Transverse colon (tissue), 4 donors: ENCODE data around the gene SSH3. TPM values are rescaled to one million over a fixed set of nuclear protein-coding genes. Genes with fewer than 3 reads are reported as not detected.

Experiments used
- DNase-seq: peaks from one replicate; pipeline ENCODE4 v3.0.0-alpha.2; 2019
- H3K27ac ChIP-seq, 4 donors: fragments of 200-600 bp; sonication (generic); 2 replicates each; pipeline ENCODE4 v1.5.1; 2016 to 2018; ENCODE audit warnings: inconsistent platforms in 4 of 4
- H3K27me3 ChIP-seq: fragments of 200-600 bp; sonication (generic); 2 replicates; pipeline ENCODE4 v1.5.1; 2017; ENCODE audit warnings: inconsistent platforms
- H3K36me3 ChIP-seq, 4 donors: fragments of 200-600 bp; sonication (generic); 2 replicates each; pipeline ENCODE4 v1.5.1; 2017 to 2019; ENCODE audit warnings: inconsistent platforms in 4 of 4
- H3K4me1 ChIP-seq, 4 donors: fragments of 200-600 bp; sonication (generic); 2 replicates each; pipeline ENCODE4 v1.5.1; 2017 to 2020; ENCODE audit warnings: inconsistent platforms in 4 of 4
- H3K4me3 ChIP-seq, 4 donors: fragments of 200-600 bp; sonication (generic); 1 replicate in 1 of 4; 2 replicates in 3 of 4; pipeline versions ENCODE4 v1.5.1 to v1.6.1; 2017 to 2019; ENCODE audit warnings: inconsistent platforms in 4 of 4
- H3K9me3 ChIP-seq, 2 donors: fragments of 200-600 bp; sonication (generic); 2 replicates each; pipeline ENCODE4 v1.5.1; 2017 to 2019; ENCODE audit warnings: inconsistent platforms in 2 of 2
- EP300 ChIP-seq: sonication (generic); formaldehyde crosslinking; IDR thresholded peaks from one replicate; pipeline ENCODE4 v1.6.1; 2017; ENCODE audit warnings: antibody characterized with exemption, low read depth
- POLR2A ChIP-seq: fragments of 450-650 bp; IDR thresholded peaks from one replicate; pipeline ENCODE4 v1.6.1; 2016; ENCODE audit warnings: antibody characterized with exemption, mild to moderate bottlenecking, moderate library complexity
- POLR2AphosphoS5 ChIP-seq, 3 donors: sonication (generic); formaldehyde crosslinking; IDR thresholded peaks; one replicate each; pipeline ENCODE4 v1.6.1; 2016; ENCODE audit warnings: antibody characterized with exemption in 3 of 3
- WGBS, 2 donors: methylation state at CpG; one replicate each; pipeline ENCODE4 v1.1.5; 2018; ENCODE audit warnings: low coverage in 1 of 2; 5-methylcytosine and 5-hydroxymethylcytosine counted together
- in situ Hi-C, 4 donors: fragments of 200-750 bp; cut with MboI; loops; one replicate each; pipeline versions ENCODE4 v1.15.0 to v1.15.1; 2017; ENCODE audit warnings: low sequenced_read_pairs in 3 of 4, low pct_ligation_motif_present in 1 of 4, low pct_unique_long_range_greater_than_20kb in 1 of 4
- intact Hi-C: fragments of 100-400 bp; cut with DNase I; formaldehyde crosslinking; loops from one replicate; pipeline ENCODE4 v1.15.1; 2023; ENCODE audit warnings: low total_unique reads
- total RNA-seq, 4 donors: library from RNA; depleted of rRNA; stranded (reverse); fragments of >200 nt; gene quantifications; one replicate each; pipeline ENCODE4 v1.1.0, GENCODE V29; 2016
- TF ChIP-seq, protein P1 (sequence below), 5 experiments: fragments of 200-600 bp in 3 of 5; fragments of 450-650 bp in 2 of 5; sonication (generic) in 3 of 5; IDR thresholded peaks; 1 replicate in 2 of 5; 2 replicates in 3 of 5; pipeline ENCODE4 v1.5.1; 2016 to 2017; ENCODE audit warnings: antibody characterized with exemption in 5 of 5, inconsistent platforms in 3 of 5, mild to moderate bottlenecking in 2 of 5, moderate library complexity in 1 of 5

Gene SSH3
- total RNA-seq, 4 donors from 2014 or later: 73.0 to 174 (median 123) TPM

DNA sequence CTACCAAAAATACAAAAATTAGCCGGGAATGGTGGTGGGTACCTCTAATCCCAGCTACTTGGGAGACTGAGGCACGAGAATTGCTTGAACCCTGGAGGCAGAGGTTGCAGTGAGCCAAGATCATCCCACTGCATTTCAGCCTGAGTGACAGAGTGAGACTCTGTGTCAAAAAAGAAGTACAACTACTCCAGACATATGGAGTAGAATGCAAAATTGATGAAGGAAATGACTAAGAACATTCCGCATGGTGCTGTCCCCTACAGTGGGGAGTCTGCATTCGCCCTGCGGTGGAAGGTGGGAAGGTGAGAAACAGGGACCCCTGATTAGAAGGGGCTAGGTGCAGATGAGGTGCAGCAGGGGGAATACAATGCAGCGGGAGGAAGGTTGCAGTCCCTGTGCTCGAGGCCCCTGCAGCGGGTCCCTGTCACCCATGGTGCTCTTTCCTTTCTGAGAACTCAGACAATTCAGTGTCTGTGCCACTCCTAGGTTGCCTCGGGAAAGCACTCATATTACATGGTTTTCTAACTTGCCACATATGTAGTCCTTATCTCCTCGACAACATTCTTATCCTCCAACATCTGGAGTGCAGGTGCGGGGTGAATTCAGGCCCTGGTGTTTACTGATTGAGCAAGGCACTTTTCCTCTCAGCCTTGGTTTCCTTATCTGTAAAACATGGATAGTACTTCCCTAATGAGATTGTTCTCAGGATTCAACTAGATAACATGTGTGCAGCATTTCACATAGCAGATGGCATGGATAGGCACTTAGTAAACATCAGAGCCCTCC lies 44.8 kb downstream of the SSH3 start:
- Histone ChIP-seq H3K4me1 (peaks cover 36 to 69% (median 41%) of the 10 kb centered on the region in 4 donors), H3K9me3 (no peaks in the 10 kb centered on the region), H3K27ac (peak overlapping the region; percentile 29 to 82 (median 56)), H3K4me3 (no peak overlapping the region), H3K36me3 (no peaks in the 10 kb centered on the region), H3K27me3 (no peaks in the 10 kb centered on the region)
- 46 to 60% methylated on average over 6 to 11 of the region's 11 CpGs for WGBS, 2 donors
- intact Hi-C loops (loop anchor here (5.0 kb wide), 1 partner anchor 34 kb away; no protein-coding TSS in a partner anchor), in situ Hi-C loops (no loop called here)
- TF ChIP-seq EP300: no peak
- TF ChIP-seq POLR2AphosphoS5 (IDR thresholded peaks at IDR 0.05): no peak
- TF ChIP-seq, protein P1, sequence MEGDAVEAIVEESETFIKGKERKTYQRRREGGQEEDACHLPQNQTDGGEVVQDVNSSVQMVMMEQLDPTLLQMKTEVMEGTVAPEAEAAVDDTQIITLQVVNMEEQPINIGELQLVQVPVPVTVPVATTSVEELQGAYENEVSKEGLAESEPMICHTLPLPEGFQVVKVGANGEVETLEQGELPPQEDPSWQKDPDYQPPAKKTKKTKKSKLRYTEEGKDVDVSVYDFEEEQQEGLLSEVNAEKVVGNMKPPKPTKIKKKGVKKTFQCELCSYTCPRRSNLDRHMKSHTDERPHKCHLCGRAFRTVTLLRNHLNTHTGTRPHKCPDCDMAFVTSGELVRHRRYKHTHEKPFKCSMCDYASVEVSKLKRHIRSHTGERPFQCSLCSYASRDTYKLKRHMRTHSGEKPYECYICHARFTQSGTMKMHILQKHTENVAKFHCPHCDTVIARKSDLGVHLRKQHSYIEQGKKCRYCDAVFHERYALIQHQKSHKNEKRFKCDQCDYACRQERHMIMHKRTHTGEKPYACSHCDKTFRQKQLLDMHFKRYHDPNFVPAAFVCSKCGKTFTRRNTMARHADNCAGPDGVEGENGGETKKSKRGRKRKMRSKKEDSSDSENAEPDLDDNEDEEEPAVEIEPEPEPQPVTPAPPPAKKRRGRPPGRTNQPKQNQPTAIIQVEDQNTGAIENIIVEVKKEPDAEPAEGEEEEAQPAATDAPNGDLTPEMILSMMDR (IDR thresholded peaks at IDR 0.05): no peak
- no peak for TF ChIP-seq POLR2A
- no peak for DNase-seq

- Histone ChIP-seq H3K27me3 (no peaks in the 10 kb centered on the region), H3K9me3 (no peaks in the 10 kb centered on the region), H3K27ac (peak overlapping the region; percentile 29 to 82 (median 56)), H3K4me1 (peaks cover 38 to 72% (median 44%) of the 10 kb centered on the region in 4 donors), H3K36me3 (no peaks in the 10 kb centered on the region), H3K4me3 (no peak overlapping the region)
- 40 to 78% methylated on average over 2 to 5 of the region's 5 CpGs for WGBS, 2 donors
- TF ChIP-seq POLR2A (no peak), POLR2AphosphoS5 (IDR thresholded peaks at IDR 0.05) (no peak), EP300 (no peak)
- TF ChIP-seq, protein P1 (IDR thresholded peaks at IDR 0.05): no peak
- in situ Hi-C loops: no loop called here
- no peak for DNase-seq
- intact Hi-C loops: loop anchor here (5.0 kb wide), 1 partner anchor 33 kb away; no protein-coding TSS in a partner anchor
Measured at GRCh38 chr11:67349036-67349435, 45.7 kb downstream of the SSH3 start.

DNA sequence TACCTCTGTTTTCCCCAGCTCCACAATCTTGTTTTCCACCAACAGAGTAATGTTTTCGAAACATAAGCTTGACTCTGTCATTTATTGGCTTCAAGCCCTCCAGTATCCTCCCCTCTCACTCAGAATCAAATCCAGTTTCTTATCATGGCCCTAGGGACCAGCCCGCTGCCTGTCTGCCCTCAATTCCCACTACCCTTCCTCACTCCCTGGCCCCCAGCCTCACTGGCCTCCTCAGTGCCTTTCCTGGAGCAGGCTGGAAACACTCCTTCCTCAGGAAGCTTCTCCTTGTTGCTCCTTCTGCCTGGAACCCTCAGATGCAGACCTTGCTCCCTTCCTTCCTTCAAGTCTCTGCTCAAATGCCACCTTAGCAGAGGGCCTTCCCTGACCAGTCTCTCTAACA lies 46.1 kb downstream of the SSH3 start:
- Histone ChIP-seq H3K4me3 (no peak overlapping the region), H3K27me3 (no peaks in the 10 kb centered on the region), H3K4me1 (peaks cover 42 to 73% (median 48%) of the 10 kb centered on the region in 4 donors), H3K9me3 (no peaks in the 10 kb centered on the region), H3K27ac (peak overlapping the region in 3 of 4 donors; percentile 41 to 82 (median 70)), H3K36me3 (no peaks in the 10 kb centered on the region)
- in situ Hi-C loops (no loop called here), intact Hi-C loops (loop anchor here (5.0 kb wide), 1 partner anchor 33 kb away; no protein-coding TSS in a partner anchor)
- TF ChIP-seq EP300 (no peak), POLR2AphosphoS5 (IDR thresholded peaks at IDR 0.05) (no peak), POLR2A (no peak)
- TF ChIP-seq, protein P1 (IDR thresholded peaks at IDR 0.05): no peak
- DNase-seq: no peak
- WGBS, 2 donors: 90% methylated on average over 2 of the region's 2 CpGs; no CpG with 5 or more reads in 1 of the 2 donors

GRCh38 chr11:67349928-67350465 lies 46.7 kb downstream of the SSH3 start:
- peaks cover 47 to 73% (median 53%) of the 10 kb centered on the region in 4 donors for H3K4me1 ChIP-seq
- H3K27ac ChIP-seq: no peak overlapping the region
- intact Hi-C loops: loop anchor here (5.0 kb wide), 1 partner anchor 32 kb away; no protein-coding TSS in a partner anchor
- H3K4me3 ChIP-seq: no peak overlapping the region
- 81 to 82% methylated on average over 3 to 4 of the region's 4 CpGs for WGBS, 2 donors
- DNase-seq: no peak
- H3K9me3 ChIP-seq: no peaks in the 10 kb centered on the region
- TF ChIP-seq, protein P1 (IDR thresholded peaks at IDR 0.05): no peak
- no peak for TF ChIP-seq POLR2AphosphoS5 (IDR thresholded peaks at IDR 0.05)
- no peak for TF ChIP-seq POLR2A
- no peak for TF ChIP-seq EP300
- H3K27me3 ChIP-seq: no peaks in the 10 kb centered on the region
- in situ Hi-C loops: no loop called here
- no peaks in the 10 kb centered on the region for H3K36me3 ChIP-seq
